ENCODE data around the gene SEPTIN3.

SEPTIN3 gene

GRCh38 chr22:41976961-41977566 lies 7.8 kb downstream of the SEPTIN3 start:
- no peak for DNase-seq

- DNase-seq, result no peak
Measured at GRCh38 chr22:41978732-41979131, 9.5 kb downstream of the SEPTIN3 start.

GRCh38 chr22:41979423-41980250 lies 10.4 kb downstream of the SEPTIN3 start:
- DNase-seq, result no peak

- DNase-seq, result no peak
Measured at GRCh38 chr22:41982865-41983264, 13.6 kb downstream of the SEPTIN3 start.

- DNase-seq, result no peak
Measured at GRCh38 chr22:41983513-41984405, 14.5 kb downstream of the SEPTIN3 start.

- DNase-seq, result no peak
Measured at GRCh38 chr22:41987276-41987675, 18.0 kb downstream of the SEPTIN3 start.

GRCh38 chr22:41989246-41989645 lies 20.0 kb downstream of the SEPTIN3 start:
- DNase-seq, result no peak

GRCh38 chr22:41991111-41991510 lies 21.9 kb downstream of the SEPTIN3 start:
- no peak for DNase-seq

GRCh38 chr22:41992496-41992895 lies 23.3 kb downstream of the SEPTIN3 start:
- no peak for DNase-seq

- DNase-seq, result no peak
Measured at GRCh38 chr22:41995211-41995610, 26.0 kb downstream of the SEPTIN3 start.

- DNase-seq, result no peak
Measured at GRCh38 chr22:41996826-41997225, 27.6 kb downstream of the SEPTIN3 start.

- peak; percentile 84 for DNase-seq
Measured at GRCh38 chr22:41998361-41999261, 29.4 kb downstream of the SEPTIN3 start, which contains the start of gene WBP2NL. TSS of gene WBP2NL (plus strand) at chr22:41998788. CDS start at chr22:41998819, 31 bp downstream.

GRCh38 chr22:42000466-42000865 lies 31.2 kb downstream of the SEPTIN3 start:
- no peak for DNase-seq

- no peak for DNase-seq
Measured at GRCh38 chr22:42001121-42001520, 31.9 kb downstream of the SEPTIN3 start.

- no peak for DNase-seq
Measured at GRCh38 chr22:42001706-42002105, 32.5 kb downstream of the SEPTIN3 start.

- no peak for DNase-seq
Measured at GRCh38 chr22:42007922-42008321, 38.7 kb downstream of the SEPTIN3 start.

- no peak for DNase-seq
Measured at GRCh38 chr22:42010778-42011177, 41.5 kb downstream of the SEPTIN3 start.

- no peak for DNase-seq
Measured at GRCh38 chr22:42013385-42013784, 44.1 kb downstream of the SEPTIN3 start.

- no peak for DNase-seq
Measured at GRCh38 chr22:42016111-42016510, 46.9 kb downstream of the SEPTIN3 start.

GRCh38 chr22:42018224-42018623 lies 49.0 kb downstream of the SEPTIN3 start:
- DNase-seq, result no peak

Data from activated CD4-positive, alpha-beta T cell treated with anti-CD3 and anti-CD28 coated beads, Interleukin-2, amount 50 U/mL, for 1 hour (primary cell).